HepG2 (cell line): Measurements from ENCODE around the gene CA7. TPM values are rescaled to one million over a fixed set of nuclear protein-coding genes. Genes with fewer than 3 reads are reported as not detected.

Experiments used
- ATF2 ChIP-seq: sonication (generic); formaldehyde crosslinking; IDR thresholded peaks from 2 replicates; pipeline ENCODE4 v1.4.0; 2020; ENCODE audit warnings: missing genetic modification reagents
- EZH2 ChIP-seq: conservative IDR thresholded peaks from 2 replicates; pipeline ENCODE4 v1.6.1; 2012; ENCODE audit warnings: mild to moderate bottlenecking, low read depth, low read length, moderate library complexity
- HOXA3 ChIP-seq: sonication (generic); formaldehyde crosslinking; IDR thresholded peaks from 2 replicates; pipeline ENCODE4 v1.5.0; 2020; ENCODE audit warnings: missing genetic modification reagents
- KDM5A ChIP-seq: fragments of 200-600 bp; sonication (generic); IDR thresholded peaks from 2 replicates; pipeline ENCODE4 v1.7.0; 2018; ENCODE audit warnings: antibody characterized with exemption, mild to moderate bottlenecking, low read length, borderline replicate concordance
- MAZ ChIP-seq, 2 experiments: sonication (generic) in 1 of 2; formaldehyde crosslinking in 1 of 2; IDR thresholded peaks; 2 replicates each; pipeline versions ENCODE4 v1.5.0 to v1.6.1; 2012 to 2020; ENCODE audit warnings: low read depth in 2 of 2, mild to moderate bottlenecking in 2 of 2, borderline replicate concordance in 1 of 2, improper control_type of control experiment in 1 of 2, low read length in 1 of 2, missing genetic modification reagents in 1 of 2, moderate library complexity in 1 of 2
- MBNL3 ChIP-seq: fragments of 250-450 bp; sonication (Bioruptor Pico); conservative IDR thresholded peaks from 2 replicates; pipeline ENCODE4 v1.8.0; 2022; ENCODE audit warnings: mild to moderate bottlenecking, inconsistent platforms
- MED13 ChIP-seq: sonication (generic); formaldehyde crosslinking; IDR thresholded peaks from 2 replicates; pipeline ENCODE4 v1.5.0; 2020; ENCODE audit warnings: missing genetic modification reagents
- MIER3 ChIP-seq: IDR thresholded peaks from 2 replicates; pipeline ENCODE4 v1.6.1; 2016; ENCODE audit warnings: missing compliant biosample characterization, borderline replicate concordance
- NKX3-1 ChIP-seq: sonication (generic); formaldehyde crosslinking; IDR thresholded peaks from 2 replicates; pipeline ENCODE4 v1.5.0; 2020; ENCODE audit warnings: missing genetic modification reagents
- PHF8 ChIP-seq: sonication (generic); formaldehyde crosslinking; IDR thresholded peaks from 2 replicates; pipeline ENCODE4 v1.5.0; 2020; ENCODE audit warnings: missing genetic modification reagents
- RBM22 ChIP-seq: fragments of 200-400 bp; formaldehyde crosslinking; optimal IDR thresholded peaks from 2 replicates; pipeline ENCODE3; 2017; ENCODE audit warnings: mild to moderate bottlenecking, low read length, moderate library complexity
- SMAD1 ChIP-seq: sonication (generic); formaldehyde crosslinking; IDR thresholded peaks from 2 replicates; pipeline ENCODE4 v1.4.0; 2020; ENCODE audit warnings: missing genetic modification reagents, low read depth, mild to moderate bottlenecking, borderline replicate concordance
- SMC3 ChIP-seq: IDR thresholded peaks from 2 replicates; pipeline ENCODE4 v1.6.1; 2011; ENCODE audit warnings: low read length, improper control_type of control experiment
- SOX6 ChIP-seq, 2 experiments: fragments of 450-650 bp in 1 of 2; sonication (generic) in 1 of 2; formaldehyde crosslinking in 1 of 2; IDR thresholded peaks; 2 replicates each; pipeline versions ENCODE4 v1.4.0 to v1.6.1; 2017 to 2020; ENCODE audit warnings: antibody characterized with exemption in 1 of 2, mild to moderate bottlenecking in 1 of 2, missing genetic modification reagents in 1 of 2
- SPEN ChIP-seq: sonication (generic); formaldehyde crosslinking; IDR thresholded peaks from 2 replicates; pipeline ENCODE4 v1.5.1; 2020; ENCODE audit warnings: low read depth, mild to moderate bottlenecking, missing genetic modification reagents
- THAP8 ChIP-seq: sonication (generic); formaldehyde crosslinking; IDR thresholded peaks from 2 replicates; pipeline ENCODE4 v1.5.1; 2020; ENCODE audit warnings: missing genetic modification reagents, mild to moderate bottlenecking, borderline replicate concordance
- ZNF30 ChIP-seq: sonication (generic); formaldehyde crosslinking; IDR thresholded peaks from 2 replicates; pipeline ENCODE4 v1.5.0; 2020; ENCODE audit warnings: mild to moderate bottlenecking, missing genetic modification reagents
- ZNF333 ChIP-seq: sonication (generic); formaldehyde crosslinking; IDR thresholded peaks from 2 replicates; pipeline ENCODE4 v1.4.0; 2020; ENCODE audit warnings: mild to moderate bottlenecking, missing genetic modification reagents, borderline replicate concordance
- ZNF543 ChIP-seq: sonication (generic); formaldehyde crosslinking; IDR thresholded peaks from 2 replicates; pipeline ENCODE4 v1.4.0; 2020; ENCODE audit warnings: mild to moderate bottlenecking, missing genetic modification reagents
- ZNF773 ChIP-seq: sonication (generic); formaldehyde crosslinking; IDR thresholded peaks from 2 replicates; pipeline ENCODE4 v1.4.0; 2020; ENCODE audit warnings: missing genetic modification reagents, borderline replicate concordance
- ZNF883 ChIP-seq: sonication (generic); formaldehyde crosslinking; IDR thresholded peaks from 2 replicates; pipeline ENCODE4 v1.5.1; 2020; ENCODE audit warnings: mild to moderate bottlenecking, missing genetic modification reagents; ENCODE audit errors: not compliant biosample characterization
- polyA plus RNA-seq, 8 experiments: library from polyadenylated mRNA; depleted of rRNA in 3 of 8; stranded (reverse) in 7 of 8; unstranded in 1 of 8; fragments of >200 nt; fragmentation: Illumina TruSeq in 4 of 8; extraction: Trizol in 4 of 8; gene quantifications; 2 replicates each; pipeline versions ENCODE4 v1.2.1 to v1.2.3, GENCODE V29; 2011 to 2016; ENCODE audit warnings: low read depth in 4 of 8, missing spikeins in 1 of 8, mixed read lengths in 1 of 8; ENCODE audit not compliant: insufficient read depth in 1 of 8
- total RNA-seq, 5 experiments: library from RNA; depleted of rRNA; stranded (reverse); fragments of >200 nt; fragmentation: Illumina TruSeq; extraction: Trizol; gene quantifications; 2 replicates each; pipeline ENCODE4 v1.2.3, GENCODE V29; 2016; ENCODE audit warnings: low read depth in 1 of 5
- TF ChIP-seq, protein P1 (sequence below): sonication (generic); formaldehyde crosslinking; conservative IDR thresholded peaks from 2 replicates; pipeline ENCODE4 v1.5.0; 2020; ENCODE audit warnings: missing genetic modification reagents
- TF ChIP-seq, protein P2 (sequence below): sonication (generic); formaldehyde crosslinking; IDR thresholded peaks from 2 replicates; pipeline ENCODE4 v1.8.1; 2023; ENCODE audit warnings: mild to moderate bottlenecking, missing genetic modification reagents

Gene CA7
- total and polyA plus RNA-seq, 2 of the 13 experiments (the other 11 are each of a cell fraction or from before 2014, with no cell fraction given), result not detected

- TF ChIP-seq SMC3 (no peak), NKX3-1 (CRISPR knock-in tag) (peak; percentile 93), MED13 (CRISPR knock-in tag) (peak; percentile 25; the same call in 1 of the 2 replicates), ZNF333 (peak; percentile 71), EZH2 (no peak), ZNF883 (peak; percentile 98), ATF2 (peak; percentile 40; the same call in 1 of the 2 replicates), HOXA3 (peak; percentile 70), SMAD1 (peak; percentile 94), THAP8 (CRISPR knock-in tag) (peak; percentile 86), ZNF773 (CRISPR knock-in tag) (peak; percentile 74), ZNF543 (CRISPR knock-in tag) (peak; percentile 96), ZNF30 (peak; percentile 95; the same call in 1 of the 2 replicates), SOX6 (IDR thresholded peaks at IDR 0.05) (no peak), SOX6 (CRISPR knock-in tag; IDR thresholded peaks at IDR 0.05) (peak; percentile 79), PHF8 (CRISPR knock-in tag) (peak; percentile 99), SPEN (CRISPR knock-in tag) (peak; percentile 87), KDM5A (peak; percentile 22; the same call in 1 of the 2 replicates), MBNL3 (no peak), RBM22 (no peak), MIER3 (CRISPR knock-in tag) (peak; percentile 54; the same call in 1 of the 2 replicates), MAZ (IDR thresholded peaks at IDR 0.05; ENCODE audit: borderline replicate concordance, low read depth, low read length) (peak; percentile 76), MAZ (CRISPR knock-in tag; IDR thresholded peaks at IDR 0.05; ENCODE audit: low read depth) (peak; percentile 70; the same call in 1 of the 2 replicates)
- TF ChIP-seq, protein P1, sequence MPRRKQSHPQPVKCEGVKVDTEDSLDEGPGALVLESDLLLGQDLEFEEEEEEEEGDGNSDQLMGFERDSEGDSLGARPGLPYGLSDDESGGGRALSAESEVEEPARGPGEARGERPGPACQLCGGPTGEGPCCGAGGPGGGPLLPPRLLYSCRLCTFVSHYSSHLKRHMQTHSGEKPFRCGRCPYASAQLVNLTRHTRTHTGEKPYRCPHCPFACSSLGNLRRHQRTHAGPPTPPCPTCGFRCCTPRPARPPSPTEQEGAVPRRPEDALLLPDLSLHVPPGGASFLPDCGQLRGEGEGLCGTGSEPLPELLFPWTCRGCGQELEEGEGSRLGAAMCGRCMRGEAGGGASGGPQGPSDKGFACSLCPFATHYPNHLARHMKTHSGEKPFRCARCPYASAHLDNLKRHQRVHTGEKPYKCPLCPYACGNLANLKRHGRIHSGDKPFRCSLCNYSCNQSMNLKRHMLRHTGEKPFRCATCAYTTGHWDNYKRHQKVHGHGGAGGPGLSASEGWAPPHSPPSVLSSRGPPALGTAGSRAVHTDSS (CRISPR knock-in tag), result peak; percentile 37
- TF ChIP-seq, protein P2, sequence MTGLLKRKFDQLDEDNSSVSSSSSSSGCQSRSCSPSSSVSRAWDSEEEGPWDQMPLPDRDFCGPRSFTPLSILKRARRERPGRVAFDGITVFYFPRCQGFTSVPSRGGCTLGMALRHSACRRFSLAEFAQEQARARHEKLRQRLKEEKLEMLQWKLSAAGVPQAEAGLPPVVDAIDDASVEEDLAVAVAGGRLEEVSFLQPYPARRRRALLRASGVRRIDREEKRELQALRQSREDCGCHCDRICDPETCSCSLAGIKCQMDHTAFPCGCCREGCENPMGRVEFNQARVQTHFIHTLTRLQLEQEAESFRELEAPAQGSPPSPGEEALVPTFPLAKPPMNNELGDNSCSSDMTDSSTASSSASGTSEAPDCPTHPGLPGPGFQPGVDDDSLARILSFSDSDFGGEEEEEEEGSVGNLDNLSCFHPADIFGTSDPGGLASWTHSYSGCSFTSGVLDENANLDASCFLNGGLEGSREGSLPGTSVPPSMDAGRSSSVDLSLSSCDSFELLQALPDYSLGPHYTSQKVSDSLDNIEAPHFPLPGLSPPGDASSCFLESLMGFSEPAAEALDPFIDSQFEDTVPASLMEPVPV (CRISPR knock-in tag), result peak; percentile 95
Observed at GRCh38 chr16:66880288-66881013, 36.2 kb downstream of the CA7 start, which contains the start of gene PDP2 (continued).
